HEK293T (cell line): ENCODE data around the gene RABL3.
"Not testable (repeated sequence)": the region's sequence is repeated elsewhere in the genome, so short reads cannot be mapped to it uniquely, and the experiment has no call there.

Experiments used
- CTCF ChIA-PET: fragments of 350-600 bp; formaldehyde crosslinking; extraction: SDS; loops from one replicate; lab custom pipeline; 2021; ENCODE audit warnings: antibody characterized with exemption, inconsistent platforms; lab: Yijun Ruan, JAX
- POLR2A ChIA-PET: fragments of 350-600 bp; formaldehyde crosslinking; extraction: SDS; loops from one replicate; lab custom pipeline; 2020; ENCODE audit warnings: antibody characterized with exemption, inconsistent platforms; lab: Yijun Ruan, JAX
- DNase-seq: peaks from one replicate; pipeline ENCODE4 v3.0.0; 2012; ENCODE audit warnings: mixed read lengths; ENCODE audit errors: extremely low spot score
- ARNT ChIP-seq: fragments of 450-650 bp; IDR thresholded peaks from 2 replicates; pipeline ENCODE4 v1.6.1; 2017; ENCODE audit warnings: mild to moderate bottlenecking
- BHLHE40 ChIP-seq: fragments of 450-650 bp; IDR thresholded peaks from 2 replicates; pipeline ENCODE4 v1.6.1; 2016; ENCODE audit warnings: mild to moderate bottlenecking, moderate library complexity, borderline replicate concordance
- CTBP1 ChIP-seq: fragments of 450-650 bp; IDR thresholded peaks from 2 replicates; pipeline ENCODE4 v1.6.1; 2016; ENCODE audit warnings: borderline replicate concordance
- ELF4 ChIP-seq: fragments of 450-650 bp; IDR thresholded peaks from 2 replicates; pipeline ENCODE4 v1.6.1; 2017; ENCODE audit warnings: antibody characterized with exemption
- FOXA1 ChIP-seq: fragments of 450-650 bp; IDR thresholded peaks from 2 replicates; pipeline ENCODE4 v1.6.1; 2016; ENCODE audit warnings: mild to moderate bottlenecking
- FOXK2 ChIP-seq: fragments of 450-650 bp; IDR thresholded peaks from 2 replicates; pipeline ENCODE4 v1.6.1; 2016; ENCODE audit warnings: mild to moderate bottlenecking
- FOXM1 ChIP-seq: fragments of 450-650 bp; IDR thresholded peaks from 2 replicates; pipeline ENCODE4 v1.6.1; 2017; ENCODE audit warnings: mild to moderate bottlenecking, borderline replicate concordance
- HDGF ChIP-seq: fragments of 450-650 bp; IDR thresholded peaks from 2 replicates; pipeline ENCODE4 v1.6.1; 2017; ENCODE audit warnings: antibody characterized with exemption, borderline replicate concordance
- L3MBTL2 ChIP-seq: fragments of 450-650 bp; conservative IDR thresholded peaks from 2 replicates; pipeline ENCODE4 v1.6.1; 2016; ENCODE audit warnings: mild to moderate bottlenecking
- LEF1 ChIP-seq: fragments of 450-650 bp; IDR thresholded peaks from 2 replicates; pipeline ENCODE4 v1.6.1; 2017; ENCODE audit warnings: mild to moderate bottlenecking, borderline replicate concordance
- NFRKB ChIP-seq: fragments of 450-650 bp; IDR thresholded peaks from 2 replicates; pipeline ENCODE4 v1.6.1; 2016; ENCODE audit warnings: mild to moderate bottlenecking, moderate library complexity
- PKNOX1 ChIP-seq: fragments of 450-650 bp; IDR thresholded peaks from 2 replicates; pipeline ENCODE4 v1.6.1; 2016
- SP1 ChIP-seq: fragments of 450-650 bp; IDR thresholded peaks from 2 replicates; pipeline ENCODE4 v1.6.1; 2017
- SUZ12 ChIP-seq: fragments of 450-650 bp; IDR thresholded peaks from 2 replicates; pipeline ENCODE4 v1.6.1; 2016; ENCODE audit warnings: mild to moderate bottlenecking
- TARDBP ChIP-seq: fragments of 450-650 bp; IDR thresholded peaks from 2 replicates; pipeline ENCODE4 v1.6.1; 2016
- ZNF384 ChIP-seq: fragments of 450-650 bp; IDR thresholded peaks from 2 replicates; pipeline ENCODE4 v1.6.1; 2016

RABL3 gene

GRCh38 chr3:120766576-120766975 lies 24.3 kb upstream of the RABL3 start:
- POLR2A ChIA-PET, result interaction anchor here (0.5 kb wide), 1 partner anchor 446 kb away, joined by 3 read pairs; no protein-coding TSS in a partner anchor
- CTCF ChIA-PET, result interaction anchor here (0.6 to 1.0 kb wide), 2 partner anchors 146 to 208 kb away, joined by 4 read pairs; no protein-coding TSS in a partner anchor
- no peak for TF ChIP-seq ZNF384
- TF ChIP-seq SP1, result no peak
- TF ChIP-seq CTBP1, result no peak
- no peak for TF ChIP-seq TARDBP
- TF ChIP-seq FOXK2, result no peak
- TF ChIP-seq LEF1, result no peak
- no peak for TF ChIP-seq HDGF
- TF ChIP-seq ELF4, result no peak
- TF ChIP-seq BHLHE40, result no peak
- TF ChIP-seq SUZ12, result no peak
- no peak for TF ChIP-seq ARNT
- TF ChIP-seq PKNOX1, result no peak
- no peak for TF ChIP-seq FOXM1
- no peak for TF ChIP-seq FOXA1
- no peak for TF ChIP-seq L3MBTL2
- no peak for TF ChIP-seq NFRKB
- DNase-seq, result no peak

- POLR2A ChIA-PET, result interaction anchor here (0.5 to 0.7 kb wide), 2 partner anchors 170 to 446 kb away, joined by 3 read pairs; partner anchors contain the start of gene NDUFB4
- no peak for DNase-seq
- CTCF ChIA-PET, result interaction anchor here (0.6 to 1.0 kb wide), 3 partner anchors 29 to 207 kb away, joined by 3 to 4 read pairs (median 4); no protein-coding TSS in a partner anchor
- TF ChIP-seq CTBP1 (no peak), FOXA1 (no peak), HDGF (no peak), SP1 (no peak), BHLHE40 (no peak), FOXK2 (no peak), TARDBP (no peak), ELF4 (no peak), PKNOX1 (no peak), FOXM1 (no peak), LEF1 (no peak)
These were observed 23.6 kb upstream of the RABL3 start for GRCh38 chr3:120765830-120766493.

GRCh38 chr3:120764206-120764605 lies 21.9 kb upstream of the RABL3 start:
- TF ChIP-seq NFRKB (no peak), FOXA1 (no peak), FOXK2 (no peak), BHLHE40 (no peak), ZNF384 (no peak), FOXM1 (no peak), ARNT (no peak)
- peak; percentile 18 for DNase-seq
- ChIA-PET CTCF (no interaction called here), POLR2A (interaction anchor here (1.2 kb wide), 1 partner anchor 22 kb away, joined by 3 read pairs; the partner anchor contains the start of genes GTF2E1 and RABL3)

GRCh38 chr3:120763601-120764000 lies 21.3 kb upstream of the RABL3 start:
- ChIA-PET POLR2A (no interaction called here), CTCF (no interaction called here)
- DNase-seq, result no peak
- TF ChIP-seq ZNF384 (no peak), FOXK2 (no peak), SP1 (no peak), NFRKB (no peak), CTBP1 (no peak), LEF1 (no peak), L3MBTL2 (no peak), FOXM1 (no peak), PKNOX1 (no peak), ELF4 (no peak), TARDBP (no peak)

- POLR2A ChIA-PET, result no interaction called here
These were observed 20.3 kb upstream of the RABL3 start for GRCh38 chr3:120762615-120763014.

GRCh38 chr3:120758551-120758950 lies 16.2 kb upstream of the RABL3 start:
- POLR2A ChIA-PET, CTCF ChIA-PET, DNase-seq: not testable (repeated sequence)

More at GRCh38 chr3:120762615-120763014, 20.3 kb upstream of the RABL3 start:
- no peak for TF ChIP-seq SP1
- TF ChIP-seq LEF1, result no peak
- no peak for TF ChIP-seq ARNT
- no peak for TF ChIP-seq FOXK2
- TF ChIP-seq PKNOX1, result no peak
- no peak for TF ChIP-seq L3MBTL2
- no peak for TF ChIP-seq BHLHE40
- no peak for TF ChIP-seq HDGF
- no peak for TF ChIP-seq CTBP1
- TF ChIP-seq SUZ12, result no peak
- TF ChIP-seq NFRKB, result no peak
- no peak for TF ChIP-seq FOXM1
- no peak for TF ChIP-seq ZNF384
- no peak for TF ChIP-seq ELF4
- CTCF ChIA-PET, result no interaction called here
- DNase-seq, result no peak
